HEK293 (cell line): Measurements from ENCODE around the gene GARRE1.

Experiments
- CTCF ChIA-PET: fragments of 350-600 bp; formaldehyde crosslinking; extraction: SDS; loops from one replicate; lab custom pipeline; 2021; ENCODE audit warnings: antibody characterized with exemption; lab: Yijun Ruan, JAX
- POLR2A ChIA-PET: fragments of 300-600 bp; formaldehyde crosslinking; extraction: SDS; loops from one replicate; lab custom pipeline; 2020; ENCODE audit warnings: antibody characterized with exemption, inconsistent platforms; lab: Yijun Ruan, JAX
- H3K27ac ChIP-seq: fragments of 200-500 bp; sonication (Bioruptor generic); 2 replicates; pipeline ENCODE4 v1.5.1; 2014; ENCODE audit warnings: low read depth, low read length, control low read depth, inconsistent platforms; ENCODE audit errors: extremely low read depth
- H3K36me3 ChIP-seq, 2 experiments: fragments of 200-500 bp in 1 of 2; sonication (Bioruptor generic) in 1 of 2; 1 replicate in 1 of 2; 2 replicates in 1 of 2; pipeline ENCODE4 v1.5.1; 2014 to 2017; ENCODE audit warnings: inconsistent platforms in 2 of 2, low read length in 2 of 2; ENCODE audit not compliant: control insufficient read depth in 2 of 2, insufficient read depth in 1 of 2
- H3K4me1 ChIP-seq: fragments of 200-500 bp; sonication (Bioruptor generic); 2 replicates; pipeline ENCODE4 v1.5.1; 2014; ENCODE audit warnings: mild to moderate bottlenecking, low read length, inconsistent platforms; ENCODE audit not compliant: control insufficient read depth, insufficient read depth
- H3K4me3 ChIP-seq: 2 replicates; pipeline ENCODE4 v1.5.1; 2011; ENCODE audit warnings: low read depth, mild to moderate bottlenecking, control low read depth, low read length, moderate library complexity
- H3K9me3 ChIP-seq: fragments of 200-500 bp; sonication (Bioruptor generic); 2 replicates; pipeline ENCODE4 v1.5.1; 2014; ENCODE audit warnings: low read depth, low read length, inconsistent platforms; ENCODE audit not compliant: control insufficient read depth, insufficient read depth
- AEBP2 ChIP-seq: fragments of 450-650 bp; formaldehyde crosslinking; IDR thresholded peaks from 2 replicates; pipeline ENCODE4 v1.5.1; 2016; ENCODE audit warnings: missing biosample characterization, missing genetic modification characterization, borderline replicate concordance
- SCRT2 ChIP-seq: fragments of 450-650 bp; formaldehyde crosslinking; IDR thresholded peaks from 2 replicates; pipeline ENCODE4 v1.5.1; 2016; ENCODE audit warnings: missing biosample characterization, missing genetic modification characterization
- TRIM28 ChIP-seq: IDR thresholded peaks from 2 replicates; pipeline ENCODE4 v1.6.1; 2011; ENCODE audit warnings: low read length, control low read depth, borderline replicate concordance
- ZBTB1 ChIP-seq: fragments of 450-650 bp; formaldehyde crosslinking; IDR thresholded peaks from 2 replicates; pipeline ENCODE4 v1.5.1; 2016; ENCODE audit warnings: missing biosample characterization, missing genetic modification characterization
- ZBTB11 ChIP-seq: fragments of 450-650 bp; formaldehyde crosslinking; conservative IDR thresholded peaks from 2 replicates; pipeline ENCODE4 v1.5.1; 2016; ENCODE audit warnings: low read depth, missing biosample characterization, missing genetic modification characterization
- ZBTB48 ChIP-seq: fragments of 450-650 bp; formaldehyde crosslinking; IDR thresholded peaks from 2 replicates; pipeline ENCODE4 v1.5.1; 2016; ENCODE audit warnings: missing biosample characterization, missing genetic modification characterization
- ZNF214 ChIP-seq: fragments of 450-650 bp; formaldehyde crosslinking; IDR thresholded peaks from 2 replicates; pipeline ENCODE4 v1.5.1; 2017; ENCODE audit warnings: missing biosample characterization, mild to moderate bottlenecking, missing genetic modification characterization, borderline replicate concordance
- ZNF274 ChIP-seq, 2 experiments: fragments of 200-500 bp in 1 of 2; fragments of 450-650 bp in 1 of 2; sonication (Bioruptor generic) in 1 of 2; formaldehyde crosslinking in 1 of 2; IDR thresholded peaks; 2 replicates each; pipeline versions ENCODE4 v1.5.1 to v1.6.1; 2014 to 2016; ENCODE audit warnings: borderline replicate concordance in 1 of 2, inconsistent platforms in 1 of 2, low read length in 1 of 2, missing biosample characterization in 1 of 2, missing genetic modification characterization in 1 of 2
- ZNF366 ChIP-seq: fragments of 450-650 bp; formaldehyde crosslinking; conservative IDR thresholded peaks from 2 replicates; pipeline ENCODE4 v1.5.1; 2016; ENCODE audit warnings: missing biosample characterization, missing genetic modification characterization
- ZNF433 ChIP-seq: fragments of 450-650 bp; formaldehyde crosslinking; IDR thresholded peaks from 2 replicates; pipeline ENCODE4 v1.5.1; 2016; ENCODE audit warnings: missing biosample characterization, missing genetic modification characterization, low read depth
- ZNF558 ChIP-seq: fragments of 450-650 bp; formaldehyde crosslinking; IDR thresholded peaks from 2 replicates; pipeline ENCODE4 v1.5.1; 2016; ENCODE audit warnings: missing biosample characterization, missing genetic modification characterization
- ZNF624 ChIP-seq: fragments of 450-650 bp; formaldehyde crosslinking; IDR thresholded peaks from 2 replicates; pipeline ENCODE4 v1.5.1; 2017; ENCODE audit warnings: missing biosample characterization, missing genetic modification characterization
- ZNF658 ChIP-seq: fragments of 450-650 bp; formaldehyde crosslinking; IDR thresholded peaks from 2 replicates; pipeline ENCODE4; 2016; ENCODE audit warnings: missing biosample characterization, missing genetic modification characterization

GARRE1 gene

GRCh38 chr19:34230820-34231219 lies 23.5 kb upstream of the GARRE1 start:
- CTCF ChIA-PET = interaction anchor here (0.6 to 5.3 kb wide), 4 partner anchors 9 to 524 kb away, joined by 4 to 50 read pairs (median 6); no protein-coding TSS in a partner anchor

GRCh38 chr19:34231439-34231838 lies 22.9 kb upstream of the GARRE1 start:
- POLR2A ChIA-PET = interaction anchor here (0.6 kb wide), 1 partner anchor 27 kb away, joined by 3 read pairs; no protein-coding TSS in a partner anchor
- no peaks in the 10 kb centered on the region; the same call in 1 of the 2 replicates for H3K9me3 ChIP-seq
- peak overlapping the region; percentile 8; the same call in 1 of the 2 replicates for H3K27ac ChIP-seq
- H3K4me3 ChIP-seq = no peak overlapping the region
- TF ChIP-seq ZNF274 (IDR thresholded peaks at IDR 0.05; ENCODE audit: low read length) (no peak), ZNF274 (tag by site-specific recombination; IDR thresholded peaks at IDR 0.05; ENCODE audit: borderline replicate concordance) (no peak), ZNF366 (tag by site-specific recombination) (0 out of 2 replicates have a peak, but pooled peaks have one; percentile 2), AEBP2 (no peak), SCRT2 (tag by site-specific recombination) (no peak)
- CTCF ChIA-PET = interaction anchor here (0.7 to 5.3 kb wide), 5 partner anchors 9 to 454 kb away, joined by 4 to 50 read pairs (median 4); no protein-coding TSS in a partner anchor
- H3K36me3 ChIP-seq = peaks cover 56 to 65% of the 10 kb centered on the region in 2 experiments
- H3K4me1 ChIP-seq = peaks cover 14% of the 10 kb centered on the region

More at GRCh38 chr19:34230820-34231219, 23.5 kb upstream of the GARRE1 start:
- Histone ChIP-seq H3K4me3 (no peak overlapping the region), H3K9me3 (no peaks in the 10 kb centered on the region; the same call in 1 of the 2 replicates), H3K4me1 (peaks cover 13% of the 10 kb centered on the region), H3K27ac (peak overlapping the region; percentile 8; the same call in 1 of the 2 replicates), H3K36me3 (peaks cover 60 to 71% of the 10 kb centered on the region in 2 experiments)
- no peak for TF ChIP-seq ZBTB11 (tag by site-specific recombination)
- TF ChIP-seq ZBTB48 (tag by site-specific recombination) = 0 out of 2 replicates have a peak, but pooled peaks have one; percentile 20
- peak; percentile 67; the same call in 1 of the 2 replicates for TF ChIP-seq SCRT2 (tag by site-specific recombination)
- no peak for TF ChIP-seq ZNF558 (tag by site-specific recombination)
- TF ChIP-seq ZNF658 (tag by site-specific recombination) = no peak
- TF ChIP-seq ZNF624 = no peak
- TF ChIP-seq TRIM28 = no peak
- TF ChIP-seq ZBTB1 (tag by site-specific recombination) = no peak
- no peak for TF ChIP-seq ZNF433 (tag by site-specific recombination)
- TF ChIP-seq ZNF214 (tag by site-specific recombination) = no peak
- POLR2A ChIA-PET = interaction anchor here (0.6 kb wide), 1 partner anchor 26 kb away, joined by 3 read pairs; no protein-coding TSS in a partner anchor
